Right lobe of liver (tissue), 4 donors: ENCODE results near the gene SPAG16.

Source experiments
- POLR2A ChIP-seq: fragments of 450-650 bp; IDR thresholded peaks from one replicate; pipeline ENCODE4 v1.6.1; 2017; ENCODE audit warnings: antibody characterized with exemption, mild to moderate bottlenecking
- TF ChIP-seq, protein P1 (sequence below), 4 donors: fragments of 200-600 bp in 3 of 4; fragments of 450-650 bp in 1 of 4; IDR thresholded peaks; one replicate each; pipeline versions ENCODE4 v1.5.1 to v1.8.0; 2016 to 2022; ENCODE audit warnings: antibody characterized with exemption in 4 of 4, mild to moderate bottlenecking in 2 of 4
- donor health status: DM: no; HTN: no; CAD: no.
- donor health status: DM: no; HTN: no; CAD: no.
- donor health status: DM: no; HTN: yes; CAD: no.

DNA sequence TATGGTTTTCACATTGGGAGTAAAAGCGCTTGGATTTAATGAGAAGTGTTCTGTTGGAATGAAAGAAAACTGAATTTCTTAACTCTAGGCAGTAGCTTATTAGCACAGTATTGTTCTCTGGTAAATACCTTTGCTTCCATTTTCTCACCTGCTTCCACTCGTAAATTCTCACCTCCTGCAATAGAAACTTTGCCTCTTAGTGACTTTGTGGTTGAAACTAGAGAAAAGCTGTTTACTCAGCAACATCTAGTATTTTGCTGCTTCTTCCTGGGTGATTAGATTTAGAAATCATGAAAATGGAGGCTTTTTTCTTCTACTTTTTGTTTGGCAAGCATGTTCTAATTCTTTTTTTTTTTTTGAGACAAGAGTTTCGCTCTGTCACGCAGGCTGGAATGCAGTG is 385.4 kb downstream of the SPAG16 start:
- TF ChIP-seq, protein P1, sequence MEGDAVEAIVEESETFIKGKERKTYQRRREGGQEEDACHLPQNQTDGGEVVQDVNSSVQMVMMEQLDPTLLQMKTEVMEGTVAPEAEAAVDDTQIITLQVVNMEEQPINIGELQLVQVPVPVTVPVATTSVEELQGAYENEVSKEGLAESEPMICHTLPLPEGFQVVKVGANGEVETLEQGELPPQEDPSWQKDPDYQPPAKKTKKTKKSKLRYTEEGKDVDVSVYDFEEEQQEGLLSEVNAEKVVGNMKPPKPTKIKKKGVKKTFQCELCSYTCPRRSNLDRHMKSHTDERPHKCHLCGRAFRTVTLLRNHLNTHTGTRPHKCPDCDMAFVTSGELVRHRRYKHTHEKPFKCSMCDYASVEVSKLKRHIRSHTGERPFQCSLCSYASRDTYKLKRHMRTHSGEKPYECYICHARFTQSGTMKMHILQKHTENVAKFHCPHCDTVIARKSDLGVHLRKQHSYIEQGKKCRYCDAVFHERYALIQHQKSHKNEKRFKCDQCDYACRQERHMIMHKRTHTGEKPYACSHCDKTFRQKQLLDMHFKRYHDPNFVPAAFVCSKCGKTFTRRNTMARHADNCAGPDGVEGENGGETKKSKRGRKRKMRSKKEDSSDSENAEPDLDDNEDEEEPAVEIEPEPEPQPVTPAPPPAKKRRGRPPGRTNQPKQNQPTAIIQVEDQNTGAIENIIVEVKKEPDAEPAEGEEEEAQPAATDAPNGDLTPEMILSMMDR (IDR thresholded peaks at IDR 0.05) = no peak
- TF ChIP-seq POLR2A = no peak
